Choroid plexus epithelial cell (primary cell): Measurements from ENCODE around the gene CD200.
A peak's percentile ranks its signal among the peaks of the same experiment; 100 is the strongest.

ENCODE experiments used
- DNase-seq: peaks from one replicate; pipeline ENCODE4 v3.0.0-alpha.2; 2010; ENCODE audit warnings: low read depth
- H3K4me3 ChIP-seq: 2 replicates; pipeline ENCODE4 v1.5.1; 2011; ENCODE audit warnings: low read depth, mild to moderate bottlenecking, control low read depth, low read length, moderate library complexity
- CTCF ChIP-seq: conservative IDR thresholded peaks from 2 replicates; pipeline ENCODE4 v1.5.1; 2011; ENCODE audit warnings: low read depth, mild to moderate bottlenecking, control low read depth, inconsistent platforms, low read length, moderate library complexity

Gene CD200

GRCh38 chr3:112314649-112315048 is 18.3 kb upstream of the CD200 start:
- no peak for DNase-seq
- no peak overlapping the region for H3K4me3 ChIP-seq
- no peak for TF ChIP-seq CTCF

- no peak for TF ChIP-seq CTCF
- DNase-seq: no peak
- H3K4me3 ChIP-seq: no peak overlapping the region
Measured at GRCh38 chr3:112315791-112316190, 17.2 kb upstream of the CD200 start.

- H3K4me3 ChIP-seq: no peak overlapping the region
- no peak for TF ChIP-seq CTCF
- peak; percentile 61 for DNase-seq
Measured at GRCh38 chr3:112319516-112320276, 13.3 kb upstream of the CD200 start.

GRCh38 chr3:112320691-112321090 is 12.3 kb upstream of the CD200 start:
- TF ChIP-seq CTCF: no peak
- DNase-seq: no peak
- no peak overlapping the region for H3K4me3 ChIP-seq

- no peak for TF ChIP-seq CTCF
- DNase-seq: no peak
- H3K4me3 ChIP-seq: no peak overlapping the region
Measured at GRCh38 chr3:112321867-112322652, 10.9 kb upstream of the CD200 start.

- no peak overlapping the region for H3K4me3 ChIP-seq
- DNase-seq: peak; percentile 89
- peak; percentile 73 for TF ChIP-seq CTCF
Measured at GRCh38 chr3:112327371-112327951, 5.5 kb upstream of the CD200 start.
